Peyer's patch (tissue), 4 donors: ENCODE measurements around the gene BAHCC1.

Source experiments
- CTCF ChIP-seq, 6 experiments: fragments of 450-650 bp in 4 of 6; fragments of 200-600 bp in 2 of 6; sonication (generic) in 1 of 6; IDR thresholded peaks; one replicate each; pipeline ENCODE4 v1.5.1; 2017 to 2019; ENCODE audit warnings: antibody characterized with exemption in 6 of 6, mild to moderate bottlenecking in 3 of 6, moderate library complexity in 1 of 6
- POLR2A ChIP-seq, 2 donors: fragments of 450-650 bp; IDR thresholded peaks; one replicate each; pipeline ENCODE4 v1.5.1; 2017; ENCODE audit warnings: antibody characterized with exemption in 2 of 2, mild to moderate bottlenecking in 2 of 2, moderate library complexity in 2 of 2

- TF ChIP-seq CTCF (IDR thresholded peaks at IDR 0.05): no peak
- no peak for TF ChIP-seq POLR2A (IDR thresholded peaks at IDR 0.05)
Measured at GRCh38 chr17:81511554-81511803, 116.2 kb downstream of the BAHCC1 start.
